Mesodermal cell (in vitro differentiated cells): ENCODE data around the gene ABCC9.

Experiments
- H3K27ac ChIP-seq: 2 replicates; pipeline ENCODE4 v1.7.0; 2013; ENCODE audit warnings: mild to moderate bottlenecking, low read depth, low read length, moderate library complexity; ENCODE audit not compliant: severe bottlenecking
- H3K36me3 ChIP-seq: 2 replicates; pipeline ENCODE4 v1.7.1; 2013; ENCODE audit warnings: mild to moderate bottlenecking, low read length, moderate library complexity; ENCODE audit not compliant: control insufficient read depth, insufficient read depth
- H3K4me1 ChIP-seq: one replicate; pipeline ENCODE4 v1.7.1; 2013; ENCODE audit warnings: mild to moderate bottlenecking, low read length; ENCODE audit not compliant: insufficient read depth, control insufficient read depth, poor library complexity, severe bottlenecking
- H3K4me3 ChIP-seq: 2 replicates; pipeline ENCODE4 v1.7.0; 2013; ENCODE audit warnings: low read length, control low read depth, mild to moderate bottlenecking; ENCODE audit not compliant: insufficient read depth, poor library complexity, severe bottlenecking; ENCODE audit errors: extremely low read depth
- H3K9me3 ChIP-seq: 2 replicates; pipeline ENCODE4 v1.7.1; 2013; ENCODE audit warnings: mild to moderate bottlenecking, low read length, moderate library complexity; ENCODE audit not compliant: control insufficient read depth
- WGBS, 2 experiments: methylation state at CpG; one replicate each; pipeline ENCODE4 v1.1.5; 2013; ENCODE audit warnings: missing lambda C conversion rate in 2 of 2; ENCODE audit not compliant: insufficient coverage in 2 of 2; 5-methylcytosine and 5-hydroxymethylcytosine counted together

The ABCC9 gene

DNA sequence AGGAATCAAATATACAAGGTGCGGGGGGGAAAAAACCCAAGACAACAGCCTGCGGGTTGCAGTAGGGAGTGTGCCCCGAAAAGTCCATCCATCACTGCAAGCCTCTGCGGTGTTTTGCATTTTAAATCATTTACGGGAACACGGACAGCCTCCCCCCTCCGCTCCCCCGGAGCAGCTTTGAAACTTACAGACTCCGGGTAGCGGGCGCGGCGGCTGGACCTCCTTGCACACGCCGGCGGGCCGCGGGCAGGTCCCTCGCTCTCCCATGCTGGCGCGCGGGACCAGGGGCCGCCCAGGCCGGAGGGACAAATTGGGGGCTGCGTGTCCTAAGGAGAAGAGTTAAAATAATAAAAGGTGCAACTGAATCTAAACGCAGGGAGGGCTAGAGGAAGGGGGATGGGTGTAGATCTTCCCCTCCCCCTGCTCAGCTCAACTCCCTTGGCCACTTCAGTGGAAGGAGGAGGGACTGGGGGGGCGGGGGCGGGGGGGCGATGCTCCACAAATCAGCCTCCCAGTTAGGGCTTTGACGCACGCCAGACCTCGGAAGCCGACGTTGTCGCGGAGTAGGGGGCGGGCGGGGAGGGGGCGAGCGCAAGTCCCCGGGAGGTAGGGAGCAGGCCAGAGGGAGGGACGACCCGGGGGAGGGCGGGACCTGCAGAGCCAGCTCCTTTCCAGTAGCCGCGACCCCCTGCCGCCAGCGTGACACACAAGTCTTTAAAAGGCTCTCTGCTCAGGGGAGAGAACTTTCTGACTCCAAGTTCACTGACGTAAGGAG is 166.7 kb downstream of the ABCC9 start, which contains the start of gene KCNJ8:
Gene KCNJ8 (minus strand): TSS at position 349 of the 775 bp plus-strand sequence. CDS start 1,090 bp downstream, outside the sequence.
- Histone ChIP-seq H3K4me3 (peak within 1 kb of the TSS; percentile 43), H3K36me3 (no peaks in the 10 kb centered on the region), H3K9me3 (no peaks in the 10 kb centered on the region), H3K4me1 (no peaks in the 10 kb centered on the region), H3K27ac (no peak within 1 kb of the TSS)
- whole genome bisulfite sequencing, 2 experiments = 1% methylated on average over 28 to 32 of the region's 49 CpGs

DNA sequence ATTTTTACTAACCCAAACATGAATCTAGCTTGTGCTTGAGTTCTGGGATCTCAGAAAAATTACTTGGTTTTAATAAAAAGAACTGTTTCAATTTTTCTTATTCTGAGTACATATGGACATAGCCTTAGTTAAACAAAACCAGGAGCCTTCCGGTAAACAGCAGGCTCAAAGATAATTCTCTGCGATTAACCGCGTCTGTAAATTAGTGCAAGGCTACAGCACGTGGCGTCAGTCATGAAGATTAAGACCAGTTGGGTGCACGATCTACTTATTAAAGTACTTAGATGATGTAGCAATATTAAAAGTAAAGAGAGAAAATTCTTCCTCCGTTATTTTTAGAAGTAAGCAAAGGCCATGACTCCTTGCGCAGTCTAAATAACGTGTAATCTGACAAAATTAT is 167.4 kb downstream of the ABCC9 start:
- 42 to 75% methylated on average over 4 to 7 of the region's 10 CpGs for WGBS, 2 experiments
- Histone ChIP-seq H3K9me3 (no peaks in the 10 kb centered on the region), H3K36me3 (no peaks in the 10 kb centered on the region), H3K4me1 (no peaks in the 10 kb centered on the region), H3K4me3 (peak overlapping the region; percentile 43), H3K27ac (no peak overlapping the region)

DNA sequence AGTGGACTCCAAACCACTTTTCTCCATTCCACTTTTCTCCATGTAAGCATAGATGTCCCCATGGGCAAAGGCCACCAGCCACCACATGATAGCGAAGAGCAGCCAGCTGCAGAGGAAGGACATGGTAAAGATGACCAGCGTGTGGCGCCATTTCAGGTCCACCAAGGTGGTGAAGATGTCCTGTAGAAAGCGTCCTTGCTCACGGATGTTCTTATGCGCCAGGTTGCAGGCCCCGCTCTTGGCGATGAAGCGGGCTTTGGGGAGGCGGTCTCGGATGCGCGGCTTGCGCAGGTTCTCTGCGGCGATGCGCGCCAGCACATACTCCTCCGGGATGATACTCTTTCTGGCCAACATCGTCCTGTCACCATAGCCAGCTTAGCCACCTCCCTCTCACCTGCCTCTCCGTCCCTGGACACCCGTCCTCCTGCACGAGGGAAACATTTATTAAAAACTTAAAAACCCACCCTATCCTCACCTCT is 167.9 kb downstream of the ABCC9 start:
- 36 to 42% methylated on average over 17 to 20 of the region's 23 CpGs for WGBS, 2 experiments
- H3K4me3 ChIP-seq = no peak overlapping the region
- no peaks in the 10 kb centered on the region for H3K9me3 ChIP-seq
- H3K27ac ChIP-seq = no peak overlapping the region
- H3K36me3 ChIP-seq = no peaks in the 10 kb centered on the region
- no peaks in the 10 kb centered on the region for H3K4me1 ChIP-seq

DNA sequence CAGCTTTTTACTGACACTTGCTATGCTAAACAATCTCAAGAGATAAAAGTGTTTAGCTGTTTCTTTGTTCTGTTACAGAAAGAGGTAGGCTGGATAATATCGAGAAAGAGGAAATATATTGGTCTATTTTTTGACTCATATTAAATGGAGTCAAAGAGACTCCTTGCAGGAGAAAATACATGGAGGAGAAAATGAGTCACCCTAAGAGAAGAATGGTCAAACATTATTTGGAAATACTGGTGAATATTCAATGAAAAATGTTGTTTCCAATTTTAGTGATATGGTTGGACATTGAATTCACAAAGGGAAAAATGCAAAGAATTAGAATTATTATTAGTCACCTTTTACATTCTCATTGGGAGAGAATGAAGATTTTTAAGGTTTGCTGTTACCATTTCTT is 169.9 kb downstream of the ABCC9 start:
- H3K36me3 ChIP-seq = no peaks in the 10 kb centered on the region
- no peak overlapping the region for H3K4me3 ChIP-seq
- WGBS, 2 experiments = 88 to 100% methylated on average over 1 of the region's 1 CpG
- no peaks in the 10 kb centered on the region for H3K4me1 ChIP-seq
- H3K9me3 ChIP-seq = no peaks in the 10 kb centered on the region
- no peak overlapping the region for H3K27ac ChIP-seq

DNA sequence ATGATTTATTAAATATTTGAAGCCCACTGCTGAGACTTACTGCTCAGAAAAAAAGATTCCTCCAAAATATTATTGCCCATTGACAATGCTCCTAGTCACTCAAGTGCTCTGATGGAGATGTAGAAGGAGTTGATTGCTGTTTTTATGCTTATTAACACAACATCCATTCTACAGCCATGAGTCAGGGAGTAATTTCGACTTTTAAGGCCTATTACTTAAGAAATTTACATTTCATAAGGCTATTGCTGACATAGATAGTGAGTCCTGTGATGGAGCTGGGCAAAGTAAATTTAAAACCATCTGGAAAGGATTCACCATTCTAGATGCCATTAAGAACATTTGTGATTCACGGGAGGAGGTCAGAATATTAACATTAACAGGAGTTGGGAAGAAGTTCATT is 171.9 kb downstream of the ABCC9 start:
- Histone ChIP-seq H3K36me3 (no peaks in the 10 kb centered on the region), H3K27ac (no peak overlapping the region), H3K9me3 (no peaks in the 10 kb centered on the region), H3K4me3 (no peak overlapping the region), H3K4me1 (no peaks in the 10 kb centered on the region)
- WGBS, 2 experiments = 67% methylated on average over 1 of the region's 2 CpGs; no CpG with 5 or more reads in 1 of the 2 experiments

DNA sequence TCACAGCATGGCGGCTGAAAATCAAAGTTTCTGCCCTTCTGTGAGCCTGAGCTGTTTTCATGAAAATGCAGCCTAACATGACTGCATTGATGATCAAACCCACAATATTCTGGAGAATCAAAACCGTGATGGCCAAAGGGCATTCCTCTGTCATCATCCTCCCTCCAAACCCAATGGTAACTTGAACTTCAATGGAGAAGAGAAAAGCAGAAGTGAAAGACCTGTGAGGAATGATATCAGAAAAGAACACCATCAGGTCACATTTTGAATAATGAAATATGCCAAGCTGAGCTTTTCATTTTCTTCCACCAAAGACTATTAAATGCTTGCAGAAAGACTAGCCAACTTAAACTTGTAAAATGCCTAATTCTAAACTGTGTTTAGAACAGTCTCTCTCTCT is 174.8 kb downstream of the ABCC9 start:
- WGBS, 2 experiments = 100% methylated on average over 1 of the region's 2 CpGs
- Histone ChIP-seq H3K4me3 (no peak overlapping the region), H3K27ac (no peak overlapping the region), H3K9me3 (no peaks in the 10 kb centered on the region), H3K36me3 (no peaks in the 10 kb centered on the region), H3K4me1 (no peaks in the 10 kb centered on the region)

DNA sequence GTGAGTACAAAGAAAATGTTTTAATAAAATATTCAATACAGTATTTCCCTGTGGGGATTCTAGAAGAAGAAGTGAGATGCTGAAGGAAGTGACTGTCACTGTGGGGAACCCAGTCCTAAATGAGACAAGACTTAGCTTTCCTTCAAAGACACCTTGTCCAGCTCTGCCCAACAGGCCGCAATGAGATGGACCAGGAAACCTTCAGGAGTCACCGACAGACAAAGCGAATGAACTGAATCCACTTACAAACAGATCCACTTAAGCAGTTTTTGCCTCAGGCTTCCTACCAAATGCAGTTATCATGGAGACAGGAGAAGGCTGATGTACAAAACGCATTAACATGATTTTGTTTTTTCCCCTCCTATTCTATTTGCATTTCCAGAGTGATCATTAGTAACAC is 176.3 kb downstream of the ABCC9 start:
- Histone ChIP-seq H3K4me1 (no peaks in the 10 kb centered on the region), H3K9me3 (no peaks in the 10 kb centered on the region), H3K27ac (no peak overlapping the region), H3K4me3 (no peak overlapping the region), H3K36me3 (no peaks in the 10 kb centered on the region)
- 93 to 100% methylated on average over 1 to 4 of the region's 4 CpGs for WGBS, 2 experiments

DNA sequence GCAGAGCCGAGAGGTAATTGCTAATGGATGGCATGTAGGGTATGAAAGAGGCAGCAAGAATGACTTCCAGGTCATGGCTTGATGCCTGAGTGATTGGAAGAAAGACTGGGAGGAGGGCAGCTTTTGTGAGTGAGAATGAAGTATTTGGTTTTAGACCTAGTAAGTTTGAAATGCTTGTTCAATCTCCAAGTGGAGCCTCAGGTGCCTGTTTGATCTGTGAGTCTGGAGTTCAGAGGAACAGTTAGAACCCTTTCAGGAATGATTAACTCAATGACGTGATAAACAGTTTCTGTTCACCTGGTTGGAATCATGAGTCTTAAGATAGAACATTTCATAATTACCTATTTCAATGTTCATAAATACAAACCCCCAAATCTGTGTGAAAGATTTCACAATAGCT is 177.2 kb downstream of the ABCC9 start:
- 71 to 89% methylated on average over 1 of the region's 2 CpGs for WGBS, 2 experiments
- no peaks in the 10 kb centered on the region for H3K4me1 ChIP-seq
- no peaks in the 10 kb centered on the region for H3K36me3 ChIP-seq
- no peak overlapping the region for H3K27ac ChIP-seq
- H3K4me3 ChIP-seq = no peak overlapping the region
- no peaks in the 10 kb centered on the region for H3K9me3 ChIP-seq

DNA sequence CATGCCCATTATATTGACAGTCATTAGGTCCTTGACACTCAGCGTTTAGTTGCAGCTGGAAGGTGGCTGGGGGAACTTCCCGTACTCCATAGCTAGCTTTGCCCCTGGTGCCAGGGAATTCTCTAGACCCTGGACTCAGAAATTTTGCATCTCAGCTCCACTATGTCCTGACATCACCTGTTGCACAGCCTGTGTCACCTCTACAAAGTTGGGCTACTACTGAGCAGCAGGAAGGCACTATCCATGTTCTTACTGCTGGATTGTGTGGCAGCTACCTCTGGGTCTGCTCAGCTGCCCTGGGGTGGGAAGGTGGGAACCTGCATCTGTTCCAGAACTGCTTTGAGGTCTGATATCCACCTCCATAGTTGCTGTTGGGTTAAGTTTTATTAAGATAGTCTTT is 177.7 kb downstream of the ABCC9 start:
- Histone ChIP-seq H3K27ac (no peak overlapping the region), H3K36me3 (no peaks in the 10 kb centered on the region), H3K4me3 (no peak overlapping the region), H3K9me3 (no peaks in the 10 kb centered on the region), H3K4me1 (no peaks in the 10 kb centered on the region)
- 86 to 92% methylated on average over 2 of the region's 2 CpGs for WGBS, 2 experiments

DNA sequence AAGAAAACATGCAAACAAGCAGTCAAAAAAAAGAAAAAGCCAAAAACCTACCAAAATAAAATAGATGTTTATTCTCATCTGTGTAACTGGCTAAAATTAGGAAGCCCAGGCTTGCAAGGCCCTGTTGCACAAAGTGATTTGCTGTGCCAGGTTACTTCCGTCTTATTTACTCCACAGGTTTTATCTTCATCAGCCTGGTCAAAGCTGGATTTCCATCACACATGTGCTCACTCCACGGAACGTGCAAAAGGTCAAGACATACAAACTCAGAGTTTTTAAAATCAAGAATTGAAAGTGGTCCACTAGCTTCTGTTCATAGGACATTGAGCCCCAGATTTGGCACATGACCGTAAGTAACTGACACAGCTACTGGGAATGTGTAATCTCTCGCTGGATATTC is 181.5 kb downstream of the ABCC9 start:
- H3K4me3 ChIP-seq = no peak overlapping the region
- no peaks in the 10 kb centered on the region for H3K36me3 ChIP-seq
- no peaks in the 10 kb centered on the region for H3K9me3 ChIP-seq
- 94 to 95% methylated on average over 4 to 5 of the region's 5 CpGs for WGBS, 2 experiments
- no peak overlapping the region for H3K27ac ChIP-seq
- no peaks in the 10 kb centered on the region for H3K4me1 ChIP-seq

DNA sequence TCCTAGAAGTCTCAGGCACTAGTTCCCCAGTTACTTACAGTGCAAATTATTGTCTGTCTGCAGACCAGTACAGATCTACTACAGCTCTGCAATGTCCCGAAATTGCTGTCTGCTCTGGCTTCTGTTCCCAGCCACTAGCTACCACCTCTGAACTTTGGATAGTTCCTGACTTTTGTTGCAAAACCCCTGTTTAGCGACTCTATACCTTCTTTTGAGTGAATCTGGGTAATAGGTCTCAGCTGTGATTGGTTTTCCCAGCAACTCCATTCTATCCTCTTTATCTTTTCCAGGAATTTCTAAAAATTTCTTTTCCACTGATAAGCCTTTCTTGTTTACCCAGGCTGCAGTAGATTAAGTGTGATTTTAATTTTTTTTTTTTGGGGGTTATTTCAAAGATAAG is 183.5 kb downstream of the ABCC9 start:
- Histone ChIP-seq H3K4me1 (no peaks in the 10 kb centered on the region), H3K4me3 (no peak overlapping the region), H3K36me3 (no peaks in the 10 kb centered on the region), H3K27ac (no peak overlapping the region), H3K9me3 (no peaks in the 10 kb centered on the region)
- 88 to 89% methylated on average over 2 of the region's 2 CpGs for WGBS, 2 experiments
